CD4-positive, alpha-beta T cell (primary cell): Measurements from ENCODE around the gene FCGBP. TPM values are rescaled to one million over a fixed set of nuclear protein-coding genes. Genes with fewer than 3 reads are reported as not detected.

Experiments
- ATAC-seq: fragments of 200-7000 bp; cut with Tn5 transposase; one replicate; pipeline ENCODE4 v1.10.0; 2022; ENCODE audit warnings: mild to moderate bottlenecking; ENCODE audit not compliant: poor library complexity
- CTCF ChIA-PET: fragments of 350-600 bp; sonication (Branson Sonifier 250); formaldehyde crosslinking; loops from one replicate; lab custom pipeline; 2021; ENCODE audit warnings: antibody characterized with exemption, inconsistent platforms; lab: Charles Lee
- POLR2A ChIA-PET: fragments of 350-600 bp; sonication (Branson Sonifier 250); formaldehyde crosslinking; loops from one replicate; lab custom pipeline; 2021; ENCODE audit warnings: antibody characterized with exemption, inconsistent platforms; lab: Charles Lee
- DNase-seq, 14 experiments: peaks; one replicate each; pipeline ENCODE4 v3.0.0-alpha.2; 2013 to 2020; ENCODE audit warnings: mixed read lengths in 2 of 14
- H3K27ac ChIP-seq, 2 donors: one replicate each; pipeline versions ENCODE4 v1.5.1 to v1.7.0; 2013; ENCODE audit warnings: low read length in 2 of 2, low read depth in 1 of 2, mild to moderate bottlenecking in 1 of 2
- H3K27me3 ChIP-seq, 2 experiments: 1 replicate in 1 of 2; 2 replicates in 1 of 2; pipeline versions ENCODE4 v1.6.1 to v1.7.0; 2013; ENCODE audit warnings: low read length in 2 of 2, control low read depth in 1 of 2, mild to moderate bottlenecking in 1 of 2, moderate library complexity in 1 of 2; ENCODE audit not compliant: insufficient read depth in 2 of 2, control insufficient read depth in 1 of 2
- H3K36me3 ChIP-seq: one replicate; pipeline ENCODE4 v1.6.1; 2013; ENCODE audit warnings: low read length, control low read depth; ENCODE audit not compliant: insufficient read depth
- H3K4me1 ChIP-seq: one replicate; pipeline ENCODE4 v1.6.1; 2013; ENCODE audit warnings: low read length, control low read depth; ENCODE audit not compliant: insufficient read depth
- H3K4me3 ChIP-seq: one replicate; pipeline ENCODE4 v1.5.1; 2013; ENCODE audit warnings: mild to moderate bottlenecking, low read length, moderate library complexity
- H3K9me3 ChIP-seq, 2 experiments: 1 replicate in 1 of 2; 2 replicates in 1 of 2; pipeline versions ENCODE4 v1.6.1 to v1.7.0; 2013; ENCODE audit warnings: low read length in 2 of 2, mild to moderate bottlenecking in 2 of 2, control low read depth in 1 of 2, moderate library complexity in 1 of 2; ENCODE audit not compliant: control insufficient read depth in 1 of 2, insufficient read depth in 1 of 2
- H3K27ac Mint-ChIP-seq: one replicate; pipeline ENCODE4 v1.8.0; 2020; ENCODE audit warnings: mixed read lengths
- H3K27me3 Mint-ChIP-seq: one replicate; pipeline ENCODE4 v1.8.0; 2021; ENCODE audit warnings: mixed read lengths
- H3K36me3 Mint-ChIP-seq: one replicate; pipeline ENCODE4 v1.8.0; 2021; ENCODE audit warnings: low read depth, mixed read lengths
- H3K4me1 Mint-ChIP-seq: one replicate; pipeline ENCODE4 v1.8.0; 2021; ENCODE audit warnings: low read depth, mixed read lengths
- H3K4me3 Mint-ChIP-seq: one replicate; pipeline ENCODE4 v1.8.0; 2020; ENCODE audit warnings: mild to moderate bottlenecking, mixed read lengths
- H3K9me3 Mint-ChIP-seq: one replicate; pipeline ENCODE4 v1.8.0; 2020; ENCODE audit warnings: mixed read lengths
- CTCF ChIP-seq: fragments of 200-600 bp; IDR thresholded peaks from one replicate; pipeline ENCODE4 v1.8.0; 2022; ENCODE audit warnings: antibody characterized with exemption, mild to moderate bottlenecking
- intact Hi-C, 2 experiments: fragments of 100-400 bp; cut with DNase I in 1 of 2; cut with micrococcal nuclease in 1 of 2; formaldehyde crosslinking; loops; one replicate each; pipeline versions ENCODE4 v1.15.1 to v1.9.0; 2023 to 2025; cut with DNase I, micrococcal nuclease
- total RNA-seq, 174 experiments: library from RNA in 2 of 174; stranded (reverse) in 2 of 174; gene quantifications; one replicate each; pipeline ENCODE4 v1.2.3 and lab custom pipeline; 2021 to 2026

FCGBP gene
- total RNA-seq, 2 experiments from 2014 or later, result 16.3 to 19.1 TPM

- no peaks in the 10 kb centered on the region for H3K9me3 Mint-ChIP-seq
- intact Hi-C loops, result no loop called here
- peak overlapping the region; percentile 42 for H3K27ac Mint-ChIP-seq
- ATAC-seq (no peak), DNase-seq (no peak)
- Histone ChIP-seq H3K36me3 (no peaks in the 10 kb centered on the region), H3K9me3 (peaks cover 0 to 5% of the 10 kb centered on the region in 2 experiments), H3K4me1 (peaks cover 6% of the 10 kb centered on the region), H3K4me3 (no peak overlapping the region), H3K27me3 (no peaks in the 10 kb centered on the region), H3K27ac (no peak overlapping the region)
- peaks cover 21% of the 10 kb centered on the region for H3K4me1 Mint-ChIP-seq
- H3K27me3 Mint-ChIP-seq, result no peaks in the 10 kb centered on the region
- H3K4me3 Mint-ChIP-seq, result peak overlapping the region; percentile 30
- H3K36me3 Mint-ChIP-seq, result peaks cover 38% of the 10 kb centered on the region
- no peak for TF ChIP-seq CTCF
- ChIA-PET POLR2A (no interaction called here), CTCF (interaction anchor here (1.2 kb wide), 1 partner anchor 121 kb away, joined by 3 read pairs; no protein-coding TSS in a partner anchor)
Observed at GRCh38 chr19:39916851-39917396, 17.5 kb downstream of the FCGBP start.

DNA sequence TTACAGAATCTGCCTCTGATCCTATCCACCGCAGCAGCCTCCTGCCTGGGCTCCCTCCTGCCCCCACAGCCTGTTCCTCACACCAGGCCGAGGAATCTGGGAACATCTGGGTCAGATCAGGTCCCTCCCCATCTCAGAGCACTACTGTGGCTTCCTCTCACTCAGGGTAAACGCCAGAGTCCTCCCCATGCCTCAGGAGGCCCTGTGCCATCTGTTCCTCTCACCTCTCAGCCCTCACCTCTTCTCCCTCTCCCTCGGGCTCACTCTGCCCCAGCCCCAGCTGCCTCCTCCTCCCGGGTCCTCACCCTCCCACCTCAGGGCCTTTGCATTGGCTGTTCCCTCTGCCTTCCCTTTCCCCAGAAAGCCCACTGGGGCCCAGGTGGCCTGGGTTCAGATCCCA lies 18.2 kb downstream of the FCGBP start:
- POLR2A ChIA-PET, result no interaction called here
- no peak overlapping the region for H3K27ac Mint-ChIP-seq

DNA sequence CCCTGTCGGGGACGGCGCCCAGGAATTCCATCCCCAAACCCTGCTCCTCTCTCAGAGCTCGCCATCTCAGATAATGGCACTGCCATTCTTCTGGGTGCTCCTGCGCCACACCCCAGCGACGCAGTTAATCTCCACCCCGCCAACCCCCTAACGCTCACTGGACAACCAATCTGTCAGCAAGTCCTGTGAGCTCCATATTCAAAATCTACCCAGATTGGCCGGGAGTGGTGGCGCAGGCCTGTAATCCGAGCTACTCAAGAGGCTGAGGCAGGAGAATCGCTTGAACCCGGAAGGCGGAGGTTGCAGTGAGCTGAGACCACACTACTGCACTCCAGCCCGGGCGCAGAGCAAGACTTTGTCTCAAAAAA lies 18.6 kb downstream of the FCGBP start:
- no peaks in the 10 kb centered on the region for H3K27me3 ChIP-seq
- Mint-ChIP-seq H3K27ac (no peak overlapping the region), H3K36me3 (peaks cover 44% of the 10 kb centered on the region), H3K4me1 (peaks cover 22% of the 10 kb centered on the region), H3K4me3 (no peak overlapping the region), H3K9me3 (no peaks in the 10 kb centered on the region), H3K27me3 (no peaks in the 10 kb centered on the region)
- DNase-seq (no peak), ATAC-seq (no peak)
- peaks cover 0 to 5% of the 10 kb centered on the region in 2 experiments for H3K9me3 ChIP-seq
- no peak overlapping the region for H3K4me3 ChIP-seq
- no peak overlapping the region for H3K27ac ChIP-seq
- H3K36me3 ChIP-seq, result no peaks in the 10 kb centered on the region
- CTCF ChIA-PET, result interaction anchor here (1.2 kb wide), 1 partner anchor 120 kb away, joined by 3 read pairs; no protein-coding TSS in a partner anchor
- peaks cover 6% of the 10 kb centered on the region for H3K4me1 ChIP-seq
- intact Hi-C loops, result no loop called here
- POLR2A ChIA-PET, result no interaction called here
- no peak for TF ChIP-seq CTCF

More for the DNA sequence above, 18.2 kb downstream of the FCGBP start:
- no peaks in the 10 kb centered on the region for H3K9me3 Mint-ChIP-seq
- H3K4me3 Mint-ChIP-seq, result no peak overlapping the region
- ATAC-seq (no peak), DNase-seq (no peak)
- Histone ChIP-seq H3K9me3 (peaks cover 0 to 5% of the 10 kb centered on the region in 2 experiments), H3K4me3 (no peak overlapping the region), H3K27me3 (no peaks in the 10 kb centered on the region), H3K36me3 (no peaks in the 10 kb centered on the region), H3K4me1 (peaks cover 6% of the 10 kb centered on the region), H3K27ac (no peak overlapping the region)
- no peak for TF ChIP-seq CTCF
- peaks cover 43% of the 10 kb centered on the region for H3K36me3 Mint-ChIP-seq
- CTCF ChIA-PET, result interaction anchor here (1.2 kb wide), 1 partner anchor 120 kb away, joined by 3 read pairs; no protein-coding TSS in a partner anchor
- intact Hi-C loops, result no loop called here
- peaks cover 21% of the 10 kb centered on the region for H3K4me1 Mint-ChIP-seq
- no peaks in the 10 kb centered on the region for H3K27me3 Mint-ChIP-seq
